Activated T-helper 17 cell treated with anti-CD3 and anti-CD28 coated beads, Interleukin-2, amount 50 U/mL, for 72 hours (primary cell): ENCODE measurements around the gene INO80D. TPM values are rescaled to one million over a fixed set of nuclear protein-coding genes. Genes with fewer than 3 reads are reported as not detected.

Source experiments
- ATAC-seq: fragments of 150-1000 bp; cut with Tn5 transposase; replicated peaks from 2 replicates; pipeline ENCODE4 v1.10.0; 2021; ENCODE audit warnings: mild to moderate bottlenecking, moderate library complexity
- H3K27ac Mint-ChIP-seq: one replicate; pipeline ENCODE4 v1.8.0; 2022; ENCODE audit warnings: mixed read lengths
- H3K27me3 Mint-ChIP-seq: one replicate; pipeline ENCODE4 v1.8.0; 2022; ENCODE audit warnings: mixed read lengths
- H3K36me3 Mint-ChIP-seq: one replicate; pipeline ENCODE4 v1.8.0; 2022; ENCODE audit warnings: low read depth, mild to moderate bottlenecking, mixed read lengths
- H3K4me1 Mint-ChIP-seq: one replicate; pipeline ENCODE4 v1.8.0; 2022; ENCODE audit warnings: mixed read lengths
- H3K4me3 Mint-ChIP-seq: one replicate; pipeline ENCODE4 v1.8.0; 2022; ENCODE audit warnings: mild to moderate bottlenecking, mixed read lengths
- H3K9me3 Mint-ChIP-seq: one replicate; pipeline ENCODE4 v1.8.0; 2022; ENCODE audit warnings: mixed read lengths
- total RNA-seq, 2 donors: library from RNA; stranded (reverse); gene quantifications; one replicate each; pipeline ENCODE4 v1.2.3, GENCODE V29; 2022

INO80D gene
- total RNA-seq, 2 donors from 2014 or later = 21.8 to 29.3 TPM

GRCh38 chr2:205967391-205968075 is 118.4 kb downstream of the INO80D start:
- Mint-ChIP-seq H3K4me3 (no peak overlapping the region), H3K4me1 (no peaks in the 10 kb centered on the region), H3K9me3 (no peaks in the 10 kb centered on the region), H3K36me3 (no peaks in the 10 kb centered on the region), H3K27me3 (peaks cover 3% of the 10 kb centered on the region), H3K27ac (no peak overlapping the region)
- ATAC-seq = no peak

GRCh38 chr2:205965707-205966106 is 120.3 kb downstream of the INO80D start:
- Mint-ChIP-seq H3K9me3 (no peaks in the 10 kb centered on the region), H3K27me3 (no peaks in the 10 kb centered on the region), H3K36me3 (no peaks in the 10 kb centered on the region), H3K4me3 (no peak overlapping the region), H3K27ac (no peak overlapping the region), H3K4me1 (no peaks in the 10 kb centered on the region)
- ATAC-seq = no peak

DNA sequence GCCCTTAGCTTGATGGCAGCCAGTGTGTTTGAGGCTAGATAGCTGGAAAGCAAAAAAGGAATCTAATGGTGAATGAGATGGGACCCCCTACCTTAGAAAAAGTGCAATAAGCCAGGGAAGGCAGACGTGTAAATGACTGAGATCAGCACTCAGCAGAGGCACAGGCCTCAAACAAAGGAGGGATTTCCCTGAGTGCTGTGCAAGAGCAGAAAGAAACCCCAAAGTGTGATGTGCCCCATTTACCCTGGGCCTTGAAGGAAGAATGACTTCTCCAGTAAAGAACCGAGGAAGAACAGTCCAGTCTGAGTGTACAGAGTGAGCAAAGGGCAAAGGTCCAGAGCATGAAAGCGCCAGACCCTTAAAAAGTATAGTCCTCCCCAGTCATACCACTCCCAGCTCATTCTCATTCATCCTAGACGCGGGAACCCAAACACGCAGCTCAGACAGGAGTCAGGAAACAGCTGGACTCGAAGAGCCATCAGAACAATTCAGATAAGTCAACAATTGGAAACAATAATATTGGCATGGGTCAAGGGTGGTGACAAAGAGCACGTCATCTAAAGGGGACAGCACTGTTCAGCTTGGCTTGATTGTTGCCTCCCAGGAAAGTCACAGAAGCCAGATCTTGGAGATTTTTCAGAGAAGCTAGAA is 121.7 kb downstream of the INO80D start:
- Mint-ChIP-seq H3K27ac (no peak overlapping the region), H3K9me3 (no peaks in the 10 kb centered on the region), H3K4me1 (no peaks in the 10 kb centered on the region), H3K27me3 (no peaks in the 10 kb centered on the region), H3K4me3 (no peak overlapping the region), H3K36me3 (no peaks in the 10 kb centered on the region)
- ATAC-seq = no peak

DNA sequence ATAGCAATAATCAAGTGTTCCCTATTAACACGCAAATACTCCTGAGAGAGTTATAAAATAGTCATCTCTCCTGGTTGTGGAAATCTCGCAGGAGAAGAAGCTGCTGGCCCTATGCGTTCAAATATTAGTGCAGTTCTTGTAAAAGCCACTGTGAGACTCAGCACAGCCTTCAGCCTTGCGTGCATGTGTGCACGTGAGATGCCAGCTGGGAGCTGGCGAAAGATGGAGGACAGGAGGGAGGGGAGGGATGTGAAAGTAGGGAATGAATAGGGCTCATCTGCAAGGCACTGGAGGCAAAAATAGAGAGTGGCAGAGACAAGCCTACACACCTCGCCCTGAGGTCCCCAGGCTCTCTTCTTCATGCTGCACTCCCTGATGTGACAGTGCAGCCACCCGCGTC is 126.5 kb downstream of the INO80D start:
- H3K9me3 Mint-ChIP-seq = no peaks in the 10 kb centered on the region
- no peak overlapping the region for H3K27ac Mint-ChIP-seq
- ATAC-seq = no peak
- H3K4me1 Mint-ChIP-seq = no peaks in the 10 kb centered on the region
- H3K36me3 Mint-ChIP-seq = no peaks in the 10 kb centered on the region
- H3K4me3 Mint-ChIP-seq = no peak overlapping the region
- peaks cover 5% of the 10 kb centered on the region for H3K27me3 Mint-ChIP-seq

DNA sequence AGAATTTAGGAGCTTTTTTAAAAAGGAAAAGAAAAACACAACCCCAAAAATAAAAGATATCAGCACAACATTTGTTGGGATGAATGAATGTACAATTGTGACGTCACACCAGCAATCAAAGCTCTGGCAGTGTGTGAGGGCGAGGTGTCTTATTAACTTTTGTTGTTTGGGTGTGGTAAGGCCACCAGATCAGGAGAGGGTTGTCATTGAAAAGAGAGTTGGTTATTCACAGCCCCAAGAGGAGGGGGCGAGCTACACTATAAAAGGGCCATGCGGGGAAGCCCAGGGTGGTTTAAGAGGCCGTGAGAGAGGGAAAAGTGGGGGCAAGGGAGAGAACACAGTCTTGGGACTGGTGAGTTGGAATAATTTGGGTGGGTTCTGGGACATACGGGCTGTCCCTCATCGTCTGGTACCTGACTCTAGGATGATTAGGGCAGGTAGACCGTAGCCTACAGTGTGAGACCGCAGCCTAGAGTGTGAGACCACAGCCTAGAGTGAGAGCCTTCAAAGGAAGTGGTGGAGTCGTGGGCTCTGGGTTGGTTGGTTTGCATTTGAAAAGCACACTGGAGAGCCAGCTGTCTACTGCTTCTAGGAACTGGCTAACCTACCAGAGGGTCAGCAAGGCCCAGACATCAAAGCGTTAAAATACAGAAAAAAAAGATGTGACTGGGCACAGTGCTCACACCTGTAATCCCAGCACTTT is 128.4 kb downstream of the INO80D start:
- Mint-ChIP-seq H3K27me3 (peaks cover 8% of the 10 kb centered on the region), H3K36me3 (no peaks in the 10 kb centered on the region), H3K4me1 (no peaks in the 10 kb centered on the region), H3K27ac (no peak overlapping the region), H3K4me3 (no peak overlapping the region), H3K9me3 (no peaks in the 10 kb centered on the region)
- no peak for ATAC-seq

DNA sequence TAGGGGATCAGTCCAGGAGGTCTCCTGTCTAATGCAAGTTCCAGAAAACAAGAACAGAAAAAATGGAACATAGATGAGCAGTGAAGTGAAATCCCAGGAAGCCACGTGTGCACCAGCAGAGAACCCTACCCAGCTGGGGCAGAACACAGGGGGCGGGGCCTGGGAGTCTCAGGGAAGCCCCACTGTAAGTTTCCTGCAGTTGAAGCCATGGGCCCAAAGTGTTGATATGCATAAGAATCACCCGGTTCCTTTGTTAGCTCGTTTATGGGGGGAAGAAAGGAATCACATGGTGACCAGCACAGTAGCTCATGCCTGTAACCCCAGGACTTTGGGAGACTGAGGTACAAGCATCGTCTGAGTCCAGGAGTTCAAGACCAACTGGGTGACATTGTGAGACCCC is 131.3 kb downstream of the INO80D start:
- Mint-ChIP-seq H3K4me3 (no peak overlapping the region), H3K9me3 (peaks cover 7% of the 10 kb centered on the region), H3K4me1 (no peaks in the 10 kb centered on the region), H3K36me3 (no peaks in the 10 kb centered on the region), H3K27ac (no peak overlapping the region), H3K27me3 (peaks cover 20% of the 10 kb centered on the region)
- ATAC-seq = no peak

DNA sequence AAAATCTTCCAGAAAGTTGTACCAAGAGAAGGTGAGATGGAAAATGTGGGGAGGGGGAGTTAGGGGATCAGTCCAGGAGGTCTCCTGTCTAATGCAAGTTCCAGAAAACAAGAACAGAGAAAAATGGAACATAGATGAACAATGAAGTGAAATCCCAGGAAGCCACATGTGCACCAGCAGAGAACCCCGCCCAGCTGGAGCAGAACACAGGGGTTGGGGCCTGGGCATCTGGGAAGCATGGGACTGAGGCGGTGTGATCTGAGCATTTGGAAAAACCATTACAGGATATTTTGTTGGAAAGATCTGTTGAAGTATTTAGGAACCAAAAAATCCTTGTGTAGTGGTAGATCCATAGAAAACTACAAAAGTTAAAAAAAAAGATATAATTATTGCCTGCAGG is 133.7 kb downstream of the INO80D start:
- Mint-ChIP-seq H3K4me1 (no peaks in the 10 kb centered on the region), H3K4me3 (no peak overlapping the region), H3K27ac (no peak overlapping the region), H3K36me3 (no peaks in the 10 kb centered on the region), H3K27me3 (peaks cover 20% of the 10 kb centered on the region), H3K9me3 (peaks cover 7% of the 10 kb centered on the region)
- no peak for ATAC-seq

DNA sequence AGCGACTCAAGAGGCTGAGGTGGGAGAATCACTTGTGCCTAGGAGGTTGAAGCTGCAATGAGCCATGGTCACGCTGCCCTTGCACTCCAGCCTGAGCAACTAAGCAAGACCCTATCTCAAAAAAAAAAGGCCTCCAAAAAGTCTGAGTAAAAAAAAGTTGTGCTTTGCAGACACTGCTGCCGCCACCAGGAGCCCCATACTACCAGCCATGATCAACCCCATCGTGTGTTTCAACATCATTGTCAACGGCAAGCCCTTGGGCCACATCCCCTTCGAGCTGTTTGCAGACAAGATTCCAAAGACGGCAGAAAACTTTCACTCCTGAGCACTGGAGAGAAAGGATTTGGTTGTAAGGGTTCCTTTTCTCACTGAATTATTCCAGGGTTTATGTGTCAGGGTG is 137.1 kb downstream of the INO80D start:
- H3K4me3 Mint-ChIP-seq = no peak overlapping the region
- no peaks in the 10 kb centered on the region for H3K4me1 Mint-ChIP-seq
- ATAC-seq = no peak
- no peak overlapping the region for H3K27ac Mint-ChIP-seq
- no peaks in the 10 kb centered on the region for H3K36me3 Mint-ChIP-seq
- peaks cover 7% of the 10 kb centered on the region for H3K9me3 Mint-ChIP-seq
- peaks cover 15% of the 10 kb centered on the region for H3K27me3 Mint-ChIP-seq

DNA sequence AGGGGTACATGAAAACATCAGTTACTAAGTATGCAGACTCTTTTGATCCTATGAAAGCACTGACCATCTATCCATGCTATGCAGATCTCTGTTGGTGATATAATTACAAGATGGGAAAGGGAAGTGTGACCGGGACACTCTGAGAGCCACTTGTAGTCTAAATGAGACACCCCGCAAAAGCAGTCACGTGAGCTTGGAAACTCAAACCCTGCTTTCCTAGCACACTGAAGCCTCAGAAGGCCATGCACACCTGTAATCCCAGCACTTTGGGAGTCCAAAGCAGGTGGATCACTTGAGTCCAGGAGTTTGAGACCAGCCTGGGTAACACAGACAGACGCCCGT is 137.5 kb downstream of the INO80D start:
- Mint-ChIP-seq H3K4me1 (no peaks in the 10 kb centered on the region), H3K4me3 (no peak overlapping the region), H3K27ac (no peak overlapping the region), H3K9me3 (peaks cover 7% of the 10 kb centered on the region), H3K27me3 (peaks cover 13% of the 10 kb centered on the region), H3K36me3 (no peaks in the 10 kb centered on the region)
- ATAC-seq = no peak

DNA sequence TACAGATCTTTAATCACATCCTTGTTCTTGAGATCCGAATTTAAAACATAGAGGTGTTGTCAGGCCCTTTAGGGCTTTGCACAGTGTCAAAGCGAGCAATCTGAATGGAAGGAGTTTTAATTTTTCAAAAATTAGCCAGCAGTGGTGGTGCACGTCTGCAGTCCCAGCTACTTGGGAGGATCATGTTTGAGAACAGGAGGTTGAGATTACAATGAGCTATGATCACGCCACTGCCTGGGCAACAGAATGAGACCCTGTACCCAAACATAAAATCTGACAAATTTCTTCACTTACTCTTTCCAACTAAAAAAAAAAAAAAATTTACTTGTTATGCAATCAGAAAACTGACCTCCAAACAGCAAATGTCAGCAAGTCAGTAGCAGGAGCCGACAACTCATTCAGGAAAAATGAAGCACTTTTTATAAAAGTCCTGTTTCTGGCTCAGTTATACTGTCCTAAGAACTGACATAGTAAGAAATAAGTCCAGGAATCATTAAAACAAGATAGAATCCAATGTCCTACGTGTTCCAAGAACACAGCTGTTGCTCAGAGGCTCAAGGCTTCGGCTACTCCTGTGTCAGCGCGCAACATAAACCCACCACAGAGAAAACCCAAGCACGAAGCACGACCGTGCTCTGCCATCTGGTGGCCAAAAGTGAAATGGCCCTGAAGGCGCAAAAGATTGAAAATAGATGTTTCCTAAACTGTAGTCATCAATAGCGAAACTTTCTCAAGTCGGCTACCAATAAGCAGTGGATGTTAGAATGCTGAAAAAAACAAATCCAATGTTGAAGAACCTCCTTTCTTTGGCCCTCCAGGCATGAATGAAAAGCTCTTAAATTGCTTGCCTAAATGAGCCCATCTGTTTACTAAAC is 138.1 kb downstream of the INO80D start:
- peak; percentile 71 for ATAC-seq
- Mint-ChIP-seq H3K27me3 (peaks cover 12% of the 10 kb centered on the region), H3K4me1 (no peaks in the 10 kb centered on the region), H3K4me3 (no peak overlapping the region), H3K9me3 (peaks cover 7% of the 10 kb centered on the region), H3K36me3 (no peaks in the 10 kb centered on the region), H3K27ac (no peak overlapping the region)

- no peak for ATAC-seq
- Mint-ChIP-seq H3K4me3 (no peak overlapping the region), H3K36me3 (no peaks in the 10 kb centered on the region), H3K27me3 (peaks cover 3% of the 10 kb centered on the region), H3K9me3 (peaks cover 2% of the 10 kb centered on the region), H3K4me1 (no peaks in the 10 kb centered on the region), H3K27ac (no peak overlapping the region)
Observed at GRCh38 chr2:205946226-205946625, 139.7 kb downstream of the INO80D start.

Other genes starting within 250 kb of the INO80D start
- gene NDUFS1, start 73.3 kb upstream of the INO80D start, total RNA-seq = 100 to 1,000 TPM in 1 of 2 donors, 10 to 100 TPM in 1; 63.8 to 104 TPM
- gene EEF1B2, start 73.7 kb upstream of the INO80D start, total RNA-seq = 100 to 1,000 TPM; 935 to 972 TPM
- gene ZDBF2, start 188.5 kb upstream of the INO80D start, total RNA-seq = 10 to 100 TPM; 14.0 to 42.8 TPM